K562 (cell line): ENCODE measurements around the gene CHGA. TPM values are rescaled to one million over a fixed set of nuclear protein-coding genes. Genes with fewer than 3 reads are reported as not detected.

Experiments
- ATAC-seq: fragments of 200-7000 bp; cut with Tn5 transposase; 3 replicates; pipeline ENCODE4 v1.9.1; 2020; ENCODE audit warnings: moderate library complexity
- BruUV-seq: library from RNA; stranded (reverse); fragments of 400-500 nt; replicated peaks from 2 replicates; lab custom pipeline; 2021; lab: Mats Ljungman, UMichigan
- CTCF ChIA-PET: fragments of 300-600 bp; formaldehyde crosslinking; extraction: SDS; loops from one replicate; lab custom pipeline; 2021; ENCODE audit warnings: low intra/inter-chr PET ratio; lab: Yijun Ruan, JAX
- POLR2A ChIA-PET: fragments of 300-600, 350-650 bp; sonication (Branson Sonifier 250); formaldehyde crosslinking; extraction: SDS; loops from one replicate; lab custom pipeline; 2021; ENCODE audit warnings: antibody characterized with exemption, inconsistent platforms; lab: Yijun Ruan, JAX
- DNase-seq, 4 experiments: peaks; one replicate each; pipeline versions ENCODE4 v3.0.0 to v3.0.0-alpha.2; 2011 to 2018; ENCODE audit warnings: low spot score in 3 of 4, mixed read lengths in 3 of 4; ENCODE audit errors: extremely low read depth in 1 of 4
- FAIRE-seq: peaks from 2 replicates; lab custom pipeline; 2011; peaks lifted over from hg19 to GRCh38; lab: Jason Lieb, UNC
- H2AFZ ChIP-seq: 2 replicates; pipeline ENCODE4 v1.6.0; 2011; ENCODE audit warnings: low read depth, low read length, control low read depth, inconsistent platforms
- H3K27ac ChIP-seq: fragments of 200-600 bp; 3 replicates; pipeline ENCODE4 v1.8.0; 2011; ENCODE audit warnings: low read depth, mild to moderate bottlenecking, control low read depth, inconsistent platforms, low read length, moderate library complexity, mixed read lengths; ENCODE audit errors: extremely low read depth
- H3K27me3 ChIP-seq, 2 experiments: fragments of 300-600 bp in 1 of 2; 2 replicates in 1 of 2; 3 replicates in 1 of 2; pipeline versions ENCODE4 v1.6.0 to v1.8.0; 2011; ENCODE audit warnings: inconsistent platforms in 2 of 2, low read length in 2 of 2, mild to moderate bottlenecking in 1 of 2, mixed read lengths in 1 of 2, moderate library complexity in 1 of 2; ENCODE audit not compliant: control insufficient read depth in 2 of 2, insufficient read depth in 2 of 2
- H3K36me3 ChIP-seq: fragments of 300-600 bp; 3 replicates; pipeline ENCODE4 v1.8.0; 2011; ENCODE audit warnings: mild to moderate bottlenecking, low read length, inconsistent platforms; ENCODE audit not compliant: control insufficient read depth, insufficient read depth
- H3K4me1 ChIP-seq, 2 experiments: fragments of 200-600 bp in 1 of 2; replicated peaks in 1 of 2; 2 replicates in 1 of 2; 3 replicates in 1 of 2; pipeline versions ENCODE4 v1.5.1 to v1.8.0; 2011; ENCODE audit warnings: inconsistent platforms in 2 of 2, low read length in 2 of 2, mild to moderate bottlenecking in 1 of 2, mixed read lengths in 1 of 2, moderate library complexity in 1 of 2; ENCODE audit not compliant: control insufficient read depth in 2 of 2, insufficient read depth in 2 of 2
- H3K4me2 ChIP-seq: 2 replicates; pipeline ENCODE4 v1.6.1; 2011; ENCODE audit warnings: low read length, control low read depth, inconsistent platforms, mixed read lengths; ENCODE audit not compliant: insufficient read depth
- H3K4me3 ChIP-seq: fragments of 200-600 bp; sonication (generic), shearing (Covaris generic); 2 replicates; pipeline ENCODE4 v1.5.1; 2016; ENCODE audit warnings: control low read depth, inconsistent platforms
- H3K79me2 ChIP-seq: fragments of 200-600 bp; 3 replicates; pipeline ENCODE4 v1.8.0; 2011; ENCODE audit warnings: low read length, inconsistent platforms; ENCODE audit not compliant: control insufficient read depth, insufficient read depth
- H3K9ac ChIP-seq, 2 experiments: 2 replicates each; pipeline versions ENCODE4 v1.6.0 to v1.6.1; 2011; ENCODE audit warnings: low read depth in 2 of 2, low read length in 2 of 2, control low read depth in 1 of 2, inconsistent platforms in 1 of 2, mild to moderate bottlenecking in 1 of 2, mixed read lengths in 1 of 2; ENCODE audit not compliant: insufficient read depth in 1 of 2
- H3K9me1 ChIP-seq: one replicate; pipeline ENCODE4 v1.6.0; 2011; ENCODE audit warnings: inconsistent platforms, mild to moderate bottlenecking, low read length, moderate library complexity; ENCODE audit not compliant: control insufficient read depth, insufficient read depth
- H3K9me3 ChIP-seq: replicated peaks from 2 replicates; pipeline ENCODE4 v1.5.1; 2011; ENCODE audit warnings: low read depth, low read length, inconsistent platforms; ENCODE audit not compliant: control insufficient read depth, insufficient read depth
- H4K20me1 ChIP-seq: replicated peaks from 2 replicates; pipeline ENCODE4 v1.6.1; 2011; ENCODE audit warnings: low read length, inconsistent platforms, mixed read lengths; ENCODE audit not compliant: control insufficient read depth, insufficient read depth
- MCM7 ChIP-seq, 2 experiments: fragments of 450-650 bp; IDR thresholded peaks; 2 replicates each; pipeline ENCODE4 v1.6.1; 2016 to 2018
- MGA ChIP-seq: fragments of 450-650 bp; IDR thresholded peaks from 2 replicates; pipeline ENCODE4 v1.6.1; 2016; ENCODE audit warnings: mild to moderate bottlenecking, moderate library complexity
- RBM34 ChIP-seq: fragments of 200-400 bp; formaldehyde crosslinking; IDR thresholded peaks from 2 replicates; pipeline ENCODE4 v1.6.1; 2018; ENCODE audit warnings: low read length, borderline replicate concordance; ENCODE audit not compliant: insufficient read depth
- SAP30 ChIP-seq: fragments of 200-600 bp; sonication (generic); IDR thresholded peaks from 2 replicates; pipeline ENCODE4 v1.6.1; 2012; ENCODE audit warnings: borderline replicate concordance, low read depth, mild to moderate bottlenecking, moderate library complexity, low read length, control low read depth, inconsistent platforms; ENCODE audit not compliant: insufficient read depth, poor library complexity, severe bottlenecking
- TEAD2 ChIP-seq: fragments of 450-650 bp; IDR thresholded peaks from 2 replicates; pipeline ENCODE4 v1.6.1; 2016; ENCODE audit warnings: missing genetic modification characterization, control low read depth, missing compliant biosample characterization
- ZBTB8A ChIP-seq: fragments of 450-650 bp; IDR thresholded peaks from 2 replicates; pipeline ENCODE4 v1.6.1; 2018; ENCODE audit warnings: mild to moderate bottlenecking, moderate library complexity; ENCODE audit not compliant: partially characterized antibody
- ZZZ3 ChIP-seq: fragments of 450-650 bp; IDR thresholded peaks from 2 replicates; pipeline ENCODE4 v1.6.1; 2016; ENCODE audit warnings: antibody characterized with exemption, mild to moderate bottlenecking, moderate library complexity
- WGBS: fragments of 100-300 bp; shearing (Covaris generic); methylation state at CpG from one replicate; pipeline ENCODE4 v1.1.6; 2016; ENCODE audit warnings: low coverage, mixed read lengths; ENCODE audit not compliant: insufficient coverage; ENCODE audit errors: missing lambda C conversion rate; 5-methylcytosine and 5-hydroxymethylcytosine counted together
- in situ Hi-C: fragments of 300-500 bp; cut with MboI; formaldehyde crosslinking; loops from 4 replicates; pipeline ENCODE4 v1.15.0; 2018; ENCODE audit warnings: inconsistent platforms, mixed read lengths
- intact Hi-C: fragments of 100-400 bp; cut with micrococcal nuclease; formaldehyde crosslinking; loops from 2 replicates; pipeline ENCODE4 v1.14.2; 2022
- polyA plus RNA-seq, 8 experiments: library from polyadenylated mRNA; depleted of rRNA in 4 of 8; stranded (reverse) in 5 of 8; unstranded in 3 of 8; fragments of >200 nt; fragmentation: Nextera tagmentation in 2 of 8; fragmentation: Illumina TruSeq in 1 of 8; extraction: Ambion mirVana in 2 of 8; extraction: Trizol in 1 of 8; gene quantifications; 2 replicates each; pipeline versions ENCODE4 v1.2.1 to v1.2.3, GENCODE V29; 2011 to 2014; ENCODE audit warnings: inconsistent platforms in 1 of 8, missing spikeins in 1 of 8
- total RNA-seq, 7 experiments: library from RNA; depleted of rRNA in 6 of 7; stranded (reverse); fragments of >200 nt in 6 of 7; fragmentation: Illumina TruSeq in 2 of 7; extraction: Trizol in 2 of 7; gene quantifications; 2 replicates each; pipeline versions ENCODE4 v1.2.1 to v1.2.3, GENCODE V29; 2011 to 2021; ENCODE audit warnings: low replicate concordance in 1 of 7

Gene CHGA
- total and polyA plus RNA-seq, 9 of the 15 experiments (the other 6 are each of a cell fraction or from before 2014, with no cell fraction given): not detected

DNA sequence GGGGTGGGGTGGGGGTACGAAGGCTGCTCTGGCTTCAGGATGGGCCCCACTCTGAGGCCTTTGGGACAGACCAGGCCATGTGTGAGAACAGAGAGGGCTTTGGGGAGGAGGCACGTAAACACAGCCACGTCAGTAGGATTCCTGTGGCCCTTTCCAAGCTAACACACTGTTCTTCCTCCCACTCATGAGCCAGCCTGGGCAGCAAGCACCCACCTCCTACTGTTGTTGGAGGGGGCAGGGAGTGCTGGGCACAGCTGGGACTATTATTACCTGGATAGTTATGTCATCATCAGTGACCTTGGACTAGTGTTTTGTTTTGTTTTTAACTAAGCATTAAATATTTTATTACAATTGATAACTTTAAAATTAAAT, 5.3 kb downstream of the CHGA start:
- no TSS peak for BruUV-seq

More for the DNA sequence above, 5.3 kb downstream of the CHGA start:
- Histone ChIP-seq H2AFZ (no peak overlapping the region), H3K27me3 (peaks cover 0 to 6% of the 10 kb centered on the region in 2 experiments; a peak in 1 of 5 replicates), H3K4me1 (peaks cover 0 to 4% of the 10 kb centered on the region in 2 experiments; a peak in 1 of 5 replicates), H3K4me2 (no peak overlapping the region), H4K20me1 (no peaks in the 10 kb centered on the region; the same call in 1 of the 2 replicates), H3K27ac (no peak overlapping the region), H3K9me1 (no peaks in the 10 kb centered on the region), H3K4me3 (no peak overlapping the region), H3K36me3 (no peaks in the 10 kb centered on the region), H3K9me3 (no peaks in the 10 kb centered on the region), H3K9ac (no peak overlapping the region), H3K79me2 (no peaks in the 10 kb centered on the region)
- TF ChIP-seq SAP30: no peak
- no peak for TF ChIP-seq MGA
- TF ChIP-seq ZZZ3: no peak
- no peak for TF ChIP-seq ZBTB8A
- TF ChIP-seq RBM34: no peak
- TF ChIP-seq MCM7 (IDR thresholded peaks at IDR 0.05): no peak
- TF ChIP-seq TEAD2: no peak
- no peak for ATAC-seq
- in situ Hi-C loops (no loop called here), intact Hi-C loops (no loop called here)
- ChIA-PET POLR2A (no interaction called here), CTCF (no interaction called here)
- DNase-seq: no peak
- WGBS: 30% methylated on average over 2 of the region's 3 CpGs
- FAIRE-seq: no peak
